Transverse colon (tissue), 4 donors: ENCODE results near the gene IQSEC3.
"Not testable (repeated sequence)": the region's sequence is repeated elsewhere in the genome, so short reads cannot be mapped to it uniquely, and the experiment has no call there.

Source experiments
- CTCF ChIP-seq, 5 experiments: fragments of 200-600 bp in 3 of 5; fragments of 450-650 bp in 2 of 5; sonication (generic) in 3 of 5; IDR thresholded peaks; 1 replicate in 2 of 5; 2 replicates in 3 of 5; pipeline ENCODE4 v1.5.1; 2016 to 2017; ENCODE audit warnings: antibody characterized with exemption in 5 of 5, inconsistent platforms in 3 of 5, mild to moderate bottlenecking in 2 of 5, moderate library complexity in 1 of 5
- EP300 ChIP-seq: sonication (generic); formaldehyde crosslinking; IDR thresholded peaks from one replicate; pipeline ENCODE4 v1.6.1; 2017; ENCODE audit warnings: antibody characterized with exemption, low read depth
- POLR2A ChIP-seq: fragments of 450-650 bp; IDR thresholded peaks from one replicate; pipeline ENCODE4 v1.6.1; 2016; ENCODE audit warnings: antibody characterized with exemption, mild to moderate bottlenecking, moderate library complexity
- POLR2AphosphoS5 ChIP-seq, 3 donors: sonication (generic); formaldehyde crosslinking; IDR thresholded peaks; one replicate each; pipeline ENCODE4 v1.6.1; 2016; ENCODE audit warnings: antibody characterized with exemption in 3 of 3

GRCh38 chr12:39555-40265, 26.9 kb upstream of the IQSEC3 start:
- TF ChIP-seq POLR2A; EP300; CTCF (IDR thresholded peaks at IDR 0.05); POLR2AphosphoS5 (IDR thresholded peaks at IDR 0.05): not testable (repeated sequence)
